ENCODE results near the gene C1orf74.

GRCh38 chr1:209817691-209818090 is 33.3 kb upstream of the C1orf74 start:
- TF ChIP-seq SUZ12 (IDR thresholded peaks at IDR 0.05; ENCODE audit: extremely low read depth, insufficient read depth, insufficient read length) = no peak
- no peak for TF ChIP-seq YY1 (IDR thresholded peaks at IDR 0.05; ENCODE audit: insufficient read depth, insufficient read length)

Measured in NT2/D1 (cell line).